ENCODE data around the gene PTPRD.
"Not testable (repeated sequence)": the region's sequence is repeated elsewhere in the genome, so short reads cannot be mapped to it uniquely, and the experiment has no call there.

Gene PTPRD

DNA sequence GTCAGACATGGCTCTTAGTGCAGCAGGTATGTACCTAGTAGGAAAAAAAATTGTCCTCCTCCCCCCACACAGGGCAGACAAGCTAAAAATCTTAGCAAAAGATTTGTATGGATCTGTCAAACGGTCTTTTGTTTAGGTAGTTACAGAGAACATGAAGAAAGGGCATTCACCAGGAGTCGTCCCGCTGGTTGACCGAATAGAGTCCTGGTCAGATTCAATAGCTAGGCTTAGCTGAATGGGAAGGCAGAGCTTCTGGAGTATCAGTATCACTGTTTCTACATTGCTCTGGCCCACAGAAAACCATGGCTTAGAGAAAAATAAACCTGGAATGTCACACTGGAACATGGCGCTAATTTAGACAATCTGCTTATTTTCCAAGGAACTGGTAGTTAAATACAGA, 642.3 kb downstream of the PTPRD start:
- no peak for DNase-seq (ENCODE audit: low read depth)

- no peak for DNase-seq (ENCODE audit: low read depth)
Observed at GRCh38 chr9:9963841-9964240, 649.0 kb downstream of the PTPRD start.

DNA sequence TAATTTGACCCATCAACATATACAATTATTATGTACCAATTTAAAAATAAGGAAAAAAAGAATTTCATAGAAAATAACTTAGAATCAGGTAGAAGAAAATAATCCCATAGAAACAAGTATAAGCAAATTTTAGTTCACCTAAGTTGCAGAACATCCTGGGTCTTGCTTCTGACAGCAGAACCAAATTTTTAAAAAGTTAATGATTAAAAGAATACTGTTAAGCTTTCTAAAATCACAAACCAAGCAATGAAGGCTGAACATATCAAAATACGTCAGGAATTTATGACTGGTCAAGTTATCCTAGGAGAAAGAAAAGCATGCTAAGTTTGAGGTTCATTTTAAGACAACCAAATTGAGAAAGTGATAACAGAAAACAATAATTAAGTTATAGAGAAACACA, 650.9 kb downstream of the PTPRD start:
- no peak for DNase-seq (ENCODE audit: low read depth)

DNA sequence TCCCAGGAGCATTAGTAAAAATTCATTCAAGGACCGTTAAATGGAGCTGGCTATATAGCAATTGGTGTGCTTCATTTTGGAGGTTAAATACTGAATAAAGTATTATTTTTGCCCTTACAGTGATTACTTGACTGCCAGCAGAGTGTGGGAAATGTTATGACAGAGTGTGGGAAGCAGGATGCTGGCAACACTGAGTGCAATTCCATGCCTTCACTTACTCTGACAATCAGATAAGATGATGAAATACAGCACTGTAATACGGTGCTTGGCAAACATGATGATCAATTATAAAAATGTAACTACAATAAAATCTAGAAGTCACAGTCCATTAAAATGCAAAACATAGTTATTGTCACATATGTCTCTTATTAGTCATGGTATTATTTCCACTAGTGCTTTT, 651.3 kb downstream of the PTPRD start:
- no peak for DNase-seq (ENCODE audit: low read depth)

- DNase-seq (ENCODE audit: low read depth): no peak
Observed at GRCh38 chr9:9951556-9952160, 661.1 kb downstream of the PTPRD start.

DNA sequence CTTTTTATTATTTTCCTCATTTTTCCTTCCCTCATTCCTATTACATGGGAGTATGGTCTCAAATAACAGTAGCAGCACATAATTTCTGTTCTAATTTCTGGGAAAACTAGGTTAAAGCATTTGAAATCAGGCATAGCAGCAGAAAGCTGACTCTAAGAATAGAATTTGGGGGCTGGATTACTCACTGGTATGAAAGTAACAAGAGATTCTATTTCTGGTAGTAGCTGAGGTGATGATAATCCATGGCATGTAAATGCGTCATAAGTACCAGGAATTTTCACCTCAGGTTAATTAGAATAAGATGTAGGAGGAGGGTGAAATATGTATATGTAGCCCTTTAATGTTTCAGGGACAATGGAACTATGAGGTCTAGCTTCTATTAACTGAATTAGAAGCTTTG, 662.0 kb downstream of the PTPRD start:
- no peak for DNase-seq (ENCODE audit: low read depth)

GRCh38 chr9:9949978-9950377, 662.8 kb downstream of the PTPRD start:
- no peak for DNase-seq (ENCODE audit: low read depth)

DNA sequence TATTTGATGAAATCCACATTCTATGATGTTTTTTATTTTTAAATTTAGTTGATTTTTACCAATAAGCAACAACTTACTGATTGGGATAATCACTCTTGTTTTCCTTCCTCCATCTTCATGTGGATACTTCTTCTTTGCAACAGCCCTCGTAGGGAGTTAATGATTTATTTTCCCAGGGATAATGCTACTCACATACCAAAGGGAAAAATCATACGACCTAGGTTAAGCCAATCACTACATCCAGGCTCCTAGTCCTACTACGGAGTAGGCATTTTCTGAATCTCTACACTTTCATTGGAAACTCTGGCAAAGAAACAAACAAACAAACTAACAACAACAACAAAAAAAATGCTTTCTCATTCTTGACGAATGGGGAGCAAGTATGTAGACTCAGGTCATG, 663.4 kb downstream of the PTPRD start:
- DNase-seq (ENCODE audit: low read depth): no peak

DNA sequence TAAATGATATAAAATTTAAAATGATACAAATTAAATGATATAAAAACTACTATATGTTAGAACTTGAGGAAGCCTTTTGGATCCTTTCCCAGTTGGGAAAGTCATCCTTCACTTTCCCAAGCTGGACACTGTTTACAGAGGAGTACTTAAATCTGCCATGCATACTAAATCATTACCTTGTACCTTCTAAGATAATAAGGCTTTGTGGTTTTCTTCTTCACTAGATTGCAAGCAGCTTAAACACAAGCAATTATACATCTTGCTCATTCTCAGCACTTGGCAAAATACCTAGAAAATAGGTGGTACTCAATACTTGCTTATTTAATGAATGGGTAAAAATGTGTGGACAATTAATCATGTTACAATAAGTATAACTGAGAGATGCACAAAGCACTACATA, 666.8 kb downstream of the PTPRD start:
- DNase-seq (ENCODE audit: low read depth): no peak

GRCh38 chr9:9942764-9943424, 669.9 kb downstream of the PTPRD start:
- DNase-seq (ENCODE audit: low read depth): no peak

GRCh38 chr9:9938432-9938831, 674.4 kb downstream of the PTPRD start:
- no peak for DNase-seq (ENCODE audit: low read depth)

DNA sequence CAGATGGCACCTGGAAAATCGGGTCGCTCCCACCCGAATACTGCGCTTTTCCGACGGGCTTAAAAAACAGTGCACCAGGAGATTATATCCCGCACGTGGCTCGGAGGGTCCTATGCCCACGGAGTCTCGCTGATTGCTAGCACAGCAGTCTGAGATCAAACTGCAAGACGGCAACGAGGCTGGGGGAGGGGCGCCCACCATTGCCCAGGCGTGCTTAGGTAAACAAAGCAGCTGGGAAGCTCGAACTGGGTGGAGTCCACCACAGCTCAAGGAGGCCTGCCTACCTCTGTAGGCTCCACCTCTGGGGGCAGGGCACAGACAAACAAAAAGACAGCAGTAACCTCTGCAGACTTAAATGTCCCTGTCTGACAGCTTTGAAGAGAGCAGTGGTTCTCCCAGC, 681.3 kb downstream of the PTPRD start:
- DNase-seq (ENCODE audit: low read depth): not testable (repeated sequence)

DNA sequence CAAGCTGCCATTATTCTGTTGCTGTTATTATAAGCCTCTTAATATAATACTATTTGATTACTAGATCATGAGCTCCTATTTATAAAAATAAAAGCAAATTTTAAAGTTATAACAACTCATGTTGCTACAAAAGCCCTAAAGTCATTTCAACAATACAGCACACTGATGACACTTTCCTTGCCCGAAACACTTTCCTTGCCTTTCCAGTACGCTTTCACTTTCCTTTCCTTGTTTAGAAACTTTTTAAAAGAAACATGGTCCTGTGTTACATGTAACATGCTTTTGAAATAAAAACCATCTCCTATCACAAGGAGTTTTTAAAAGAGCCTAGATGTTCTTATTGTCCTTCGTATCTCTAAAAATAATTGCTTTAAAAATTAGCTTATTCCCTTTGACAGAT, 688.4 kb downstream of the PTPRD start:
- DNase-seq (ENCODE audit: low read depth): no peak

GRCh38 chr9:9921805-9922204, 691.0 kb downstream of the PTPRD start:
- DNase-seq (ENCODE audit: low read depth): no peak

GRCh38 chr9:9920425-9921060, 692.3 kb downstream of the PTPRD start:
- no peak for DNase-seq (ENCODE audit: low read depth)

DNA sequence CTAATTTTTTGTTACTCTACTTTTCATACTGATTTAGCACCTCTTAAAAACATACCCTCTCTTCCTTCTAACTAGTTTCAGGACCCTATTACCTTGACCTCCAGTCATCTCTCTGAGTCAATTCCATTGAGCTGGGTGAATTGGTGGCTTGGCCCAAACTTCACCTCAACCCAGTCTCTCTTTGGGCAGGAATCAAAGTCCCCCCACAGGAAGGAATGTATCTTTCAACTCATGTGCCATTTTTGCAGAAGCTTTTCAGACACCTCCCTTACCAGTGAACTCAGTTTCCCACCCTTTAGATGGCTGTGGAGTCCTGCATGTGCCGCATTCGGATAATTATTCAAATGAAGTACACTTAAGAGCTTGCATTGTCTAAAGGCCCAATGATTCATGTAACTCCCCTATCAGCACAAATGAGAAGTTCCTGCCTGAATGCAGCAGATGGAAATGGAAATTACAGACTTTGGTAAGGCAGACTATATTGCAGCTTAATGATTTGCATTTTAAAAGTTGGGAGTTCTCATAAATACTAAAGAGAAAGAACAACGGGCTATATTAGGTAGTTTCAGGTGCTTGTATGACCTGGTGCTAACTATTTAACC, 693.5 kb downstream of the PTPRD start:
- DNase-seq (ENCODE audit: low read depth): no peak

GRCh38 chr9:9917400-9917799, 695.4 kb downstream of the PTPRD start:
- no peak for DNase-seq (ENCODE audit: low read depth)

GRCh38 chr9:9914174-9914573, 698.6 kb downstream of the PTPRD start:
- DNase-seq (ENCODE audit: low read depth): no peak

- DNase-seq (ENCODE audit: low read depth): no peak
Observed at GRCh38 chr9:9913276-9913832, 699.4 kb downstream of the PTPRD start.

- DNase-seq (ENCODE audit: low read depth): no peak
Observed at GRCh38 chr9:9912459-9912858, 700.3 kb downstream of the PTPRD start.

DNA sequence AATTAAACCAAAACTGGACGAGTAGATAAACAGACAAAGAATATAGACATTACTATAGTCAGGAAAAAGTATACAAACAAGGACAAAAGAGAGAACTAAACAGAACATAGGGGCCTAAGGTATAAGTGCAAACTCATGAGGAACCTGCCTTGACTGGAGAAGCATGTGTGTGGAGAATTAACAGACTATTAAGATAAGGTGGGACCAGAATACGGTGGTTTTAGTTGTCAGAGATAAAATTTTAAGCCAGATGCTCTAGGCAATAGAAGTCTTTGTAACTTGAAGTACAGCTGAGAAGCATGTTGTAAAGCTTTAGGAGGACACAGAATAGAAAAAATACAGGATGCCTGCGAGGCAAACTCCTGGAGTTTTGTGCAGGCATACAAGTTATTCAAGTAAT, 707.1 kb downstream of the PTPRD start:
- no peak for DNase-seq (ENCODE audit: low read depth)

- DNase-seq (ENCODE audit: low read depth): no peak
Observed at GRCh38 chr9:9904041-9904440, 708.8 kb downstream of the PTPRD start.

GRCh38 chr9:9901624-9902023, 711.2 kb downstream of the PTPRD start:
- DNase-seq (ENCODE audit: low read depth): no peak
